CD4-positive, alpha-beta T cell treated with Interleukin-10 for 1 hour (primary cell): Measurements from ENCODE around the gene GRIK4.

ENCODE experiments used
- DNase-seq: peaks from one replicate; pipeline ENCODE4 v3.0.0-alpha.2; 2020

The GRIK4 gene

DNA sequence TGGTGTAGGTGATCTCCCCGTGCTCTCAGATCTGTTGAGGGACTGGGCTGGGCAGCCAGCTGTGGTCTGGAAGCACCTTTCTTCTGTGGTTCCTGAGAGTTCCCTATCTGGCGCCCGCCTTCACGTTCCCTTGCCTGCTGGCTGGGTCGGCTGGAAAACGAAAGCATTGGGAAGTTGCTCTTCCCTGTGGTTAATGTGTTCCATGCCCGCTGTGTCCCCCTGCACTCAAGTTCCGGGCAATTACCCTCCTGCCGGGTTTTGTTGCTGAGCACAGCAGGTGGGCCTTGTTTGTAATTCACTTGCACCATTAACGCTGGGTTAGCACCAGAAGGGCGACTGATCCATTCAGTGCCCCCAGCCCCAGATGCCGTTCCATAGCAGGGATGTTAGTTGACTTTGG, 134.1 kb downstream of the GRIK4 start:
- DNase-seq, result no peak

DNA sequence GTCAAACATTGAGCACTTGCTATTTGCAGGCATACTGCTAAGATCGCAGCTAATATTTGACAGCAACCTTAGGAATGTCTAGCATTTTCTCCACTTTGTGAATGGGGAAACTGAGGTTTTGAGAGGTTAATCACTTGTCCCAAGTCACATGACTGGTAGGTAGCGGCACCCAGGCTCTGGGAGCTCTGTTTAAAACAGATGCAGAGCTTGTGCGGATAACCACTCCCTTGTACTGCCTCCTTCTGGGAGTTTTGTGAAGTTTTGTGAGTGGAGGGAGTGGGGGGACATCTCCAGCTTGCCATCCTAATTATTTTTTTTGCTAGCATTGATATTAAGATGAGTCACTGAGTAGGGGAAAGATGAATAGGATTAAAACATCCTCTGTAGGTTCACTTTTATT, 134.7 kb downstream of the GRIK4 start:
- no peak for DNase-seq

- DNase-seq, result no peak
Measured at GRCh38 chr11:120647681-120648080, 136.1 kb downstream of the GRIK4 start.

- no peak for DNase-seq
Measured at GRCh38 chr11:120648771-120649170, 137.2 kb downstream of the GRIK4 start.

GRCh38 chr11:120649316-120649715, 137.8 kb downstream of the GRIK4 start:
- DNase-seq, result no peak

DNA sequence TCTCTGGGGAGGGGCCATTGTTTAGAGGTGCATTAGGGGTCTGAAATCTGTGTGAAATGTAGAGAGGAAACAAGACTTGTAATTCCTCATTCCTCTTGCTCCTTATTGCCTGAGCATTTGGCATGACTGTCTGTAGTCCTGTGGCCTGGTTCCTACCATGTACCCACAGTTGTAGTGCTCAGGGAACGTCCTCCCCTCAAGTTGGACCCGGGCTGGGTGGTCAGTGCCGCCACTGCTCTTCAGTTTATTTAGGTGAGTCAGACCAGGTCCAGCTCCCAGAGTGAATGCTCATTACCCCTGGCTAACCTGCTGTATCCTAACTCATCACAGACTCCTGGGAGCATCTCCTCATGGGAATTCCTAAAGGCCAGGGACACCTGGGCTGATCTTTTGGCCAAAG, 139.8 kb downstream of the GRIK4 start:
- no peak for DNase-seq

DNA sequence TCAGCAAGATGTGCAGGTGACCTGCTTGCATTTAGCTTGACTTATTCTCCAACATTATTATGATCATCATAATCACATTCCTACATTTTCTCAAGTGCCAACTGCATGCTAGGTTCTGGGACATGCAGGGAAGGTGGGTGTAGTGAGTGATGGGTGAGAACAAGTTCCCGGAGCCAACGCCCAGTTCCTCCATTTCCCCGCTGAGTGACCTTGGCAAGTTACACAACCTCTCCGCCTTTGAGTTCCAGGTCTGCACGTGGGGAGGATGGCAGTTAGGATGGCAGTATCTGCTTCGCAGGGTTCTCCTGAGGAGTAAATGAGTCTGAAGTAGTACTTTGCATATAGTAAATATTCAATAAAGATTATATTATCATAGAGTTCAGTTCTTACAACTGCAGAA, 140.3 kb downstream of the GRIK4 start:
- no peak for DNase-seq

GRCh38 chr11:120652705-120653335, 141.3 kb downstream of the GRIK4 start:
- DNase-seq, result no peak

DNA sequence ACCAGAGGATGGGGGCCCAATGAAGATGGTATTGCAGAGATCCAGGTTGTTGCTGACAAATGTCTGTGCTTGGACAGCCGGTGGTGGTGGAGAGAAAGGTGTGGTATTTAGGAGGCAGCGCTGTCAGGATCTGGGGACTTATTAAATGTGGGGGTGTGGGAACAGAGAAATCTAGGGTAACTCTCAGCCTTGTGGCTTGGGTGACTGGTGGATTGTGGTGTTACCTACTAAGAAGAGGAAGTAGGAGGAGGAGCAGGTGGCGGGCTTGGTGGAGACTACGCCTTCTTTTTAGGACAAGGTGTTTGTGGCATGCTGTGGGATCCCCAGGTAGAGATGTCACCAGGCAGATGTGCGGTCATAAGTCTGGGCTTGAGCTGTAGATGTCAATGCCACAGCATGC, 144.0 kb downstream of the GRIK4 start:
- no peak for DNase-seq

- DNase-seq, result no peak
Measured at GRCh38 chr11:120657306-120658070, 145.9 kb downstream of the GRIK4 start.

DNA sequence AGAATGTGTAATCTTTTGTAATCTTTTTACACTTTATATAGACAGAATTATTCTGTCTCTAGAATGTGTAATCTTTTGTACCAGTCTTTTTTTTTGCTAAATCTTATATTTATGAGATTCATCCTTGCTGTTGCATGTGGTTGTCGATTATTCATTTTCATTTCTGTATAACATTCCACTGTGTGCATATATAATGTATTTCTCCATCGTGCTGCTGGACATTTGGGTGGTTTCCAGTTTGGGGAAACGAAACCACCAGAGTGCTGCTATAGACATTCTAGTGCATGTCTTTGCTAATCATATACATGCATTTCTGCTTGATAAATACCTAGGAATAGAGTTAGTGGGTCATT, 146.5 kb downstream of the GRIK4 start:
- DNase-seq, result no peak

DNA sequence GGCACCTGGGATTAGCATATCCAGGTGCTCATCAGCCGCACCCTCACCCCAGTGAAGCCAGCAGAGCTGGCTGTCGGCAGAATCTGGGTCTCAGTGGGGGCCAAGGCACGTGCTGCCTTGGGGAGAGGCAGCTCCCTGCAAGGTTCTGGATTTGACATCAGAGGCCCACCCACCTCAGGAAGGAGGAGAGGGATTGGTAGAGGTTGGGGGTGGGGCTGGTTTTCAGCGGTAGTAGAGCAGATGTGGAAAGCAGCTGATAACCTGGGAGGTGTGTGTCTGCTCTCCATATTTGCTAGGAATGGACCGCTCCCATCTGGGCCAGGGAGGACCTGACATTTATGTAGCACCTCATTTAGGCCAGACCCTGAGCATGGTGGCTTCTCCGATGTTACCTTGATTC, 147.5 kb downstream of the GRIK4 start:
- no peak for DNase-seq

DNA sequence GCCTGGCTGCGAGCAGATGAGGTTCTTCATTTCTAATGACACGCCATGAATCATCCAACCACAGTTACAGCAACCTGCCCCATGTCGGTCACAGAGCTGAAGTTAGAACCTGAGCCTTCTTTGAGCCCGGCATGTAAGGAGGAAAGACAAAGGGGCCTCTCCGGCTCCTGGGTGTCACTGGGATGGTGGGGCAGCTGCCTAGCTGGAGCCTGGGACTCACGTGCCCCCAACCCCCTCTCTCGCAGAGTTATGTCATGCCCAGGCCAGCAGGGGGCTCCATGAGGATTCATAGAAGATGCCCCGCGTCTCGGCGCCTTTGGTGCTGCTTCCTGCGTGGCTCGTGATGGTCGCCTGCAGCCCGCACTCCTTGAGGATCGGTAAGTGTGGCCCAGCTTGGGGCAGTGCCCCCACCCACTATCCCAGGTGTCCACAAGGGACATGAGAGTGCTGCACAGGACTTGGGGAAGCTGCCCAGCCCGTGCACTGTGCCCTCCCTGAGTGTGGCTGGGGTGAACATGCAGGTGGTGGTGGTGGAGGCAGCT, 148.5 kb downstream of the GRIK4 start:
- DNase-seq, result peak; percentile 1

- no peak for DNase-seq
Measured at GRCh38 chr11:120662071-120662676, 150.6 kb downstream of the GRIK4 start.

DNA sequence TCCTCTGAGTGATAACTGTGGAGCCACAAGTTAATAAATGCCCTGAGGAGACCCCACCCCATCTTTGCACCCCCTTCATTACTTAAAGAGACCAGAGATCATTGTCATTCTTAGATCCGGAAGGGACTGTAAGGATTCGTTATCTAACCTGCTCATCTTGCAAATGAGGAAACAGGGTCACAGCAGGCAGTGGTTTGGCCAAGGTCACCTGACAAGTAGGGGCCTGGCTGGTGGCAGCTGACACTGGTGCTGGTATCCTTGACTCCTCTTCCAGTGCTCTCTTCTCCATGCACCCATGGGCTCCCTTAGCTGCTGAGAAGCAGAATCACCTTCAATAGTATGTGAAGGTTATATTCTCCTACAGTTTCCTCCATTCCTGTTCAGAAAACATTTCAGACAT, 151.6 kb downstream of the GRIK4 start:
- no peak for DNase-seq

- DNase-seq, result no peak
Measured at GRCh38 chr11:120666121-120666639, 154.6 kb downstream of the GRIK4 start.

DNA sequence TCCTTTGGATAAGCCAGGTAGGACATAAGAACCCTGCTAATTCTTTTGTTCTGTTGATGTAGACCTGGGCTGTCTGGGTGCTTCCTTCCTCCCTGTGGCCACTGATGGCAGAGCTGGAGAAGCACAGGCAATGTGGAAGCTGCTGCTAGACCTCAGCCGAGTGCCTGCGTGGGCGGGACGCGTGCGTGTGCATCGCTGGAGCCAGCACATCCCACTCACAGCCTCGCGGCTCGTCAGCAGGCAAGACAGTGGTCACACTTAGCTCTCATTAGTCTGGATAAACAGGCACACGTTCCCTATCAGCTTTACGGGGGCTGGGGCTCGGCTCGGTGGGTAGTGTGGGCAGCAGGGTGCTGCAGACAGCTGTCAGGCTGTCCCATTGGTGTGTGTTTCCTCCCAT, 155.7 kb downstream of the GRIK4 start:
- no peak for DNase-seq

DNA sequence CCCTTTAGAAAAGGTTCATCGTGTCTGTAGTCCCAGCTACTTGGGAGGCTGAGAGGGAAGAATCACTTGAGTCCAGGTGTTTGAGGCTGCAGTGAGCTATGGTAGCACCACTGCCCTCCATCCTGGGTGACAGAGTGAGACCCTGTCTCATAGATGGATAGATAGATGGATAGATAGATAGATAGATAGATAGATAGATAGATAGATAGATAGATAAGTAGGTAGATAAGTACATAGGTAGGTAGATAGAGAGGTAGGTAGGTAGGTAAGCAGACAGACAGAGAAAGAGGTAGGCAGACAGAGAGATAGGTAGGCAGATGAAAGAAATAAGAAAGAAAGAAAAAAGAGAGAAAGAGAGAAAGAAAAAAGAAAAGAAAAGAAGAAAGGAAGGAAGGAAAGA, 156.4 kb downstream of the GRIK4 start:
- no peak for DNase-seq

GRCh38 chr11:120668537-120668936, 157.0 kb downstream of the GRIK4 start:
- no peak for DNase-seq

DNA sequence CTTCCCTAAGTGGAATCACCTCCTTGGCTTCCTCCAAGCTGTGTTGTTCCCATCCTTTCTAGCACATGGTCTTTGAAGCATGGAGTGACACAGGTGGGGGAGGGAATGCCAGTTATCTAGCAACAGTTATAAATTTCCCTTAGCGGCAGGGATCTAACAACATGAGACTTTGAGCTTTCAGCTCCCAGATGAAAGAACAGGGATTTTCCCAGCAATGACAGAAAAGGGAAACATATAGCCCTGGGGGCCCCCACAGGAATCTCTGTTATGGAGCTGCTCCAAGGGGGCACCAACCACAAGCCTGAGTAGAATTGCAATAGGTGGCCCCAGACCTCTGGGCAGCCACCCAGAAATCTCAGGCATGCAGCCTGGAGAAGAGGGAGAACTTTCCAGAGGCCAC, 163.0 kb downstream of the GRIK4 start:
- DNase-seq, result no peak

DNA sequence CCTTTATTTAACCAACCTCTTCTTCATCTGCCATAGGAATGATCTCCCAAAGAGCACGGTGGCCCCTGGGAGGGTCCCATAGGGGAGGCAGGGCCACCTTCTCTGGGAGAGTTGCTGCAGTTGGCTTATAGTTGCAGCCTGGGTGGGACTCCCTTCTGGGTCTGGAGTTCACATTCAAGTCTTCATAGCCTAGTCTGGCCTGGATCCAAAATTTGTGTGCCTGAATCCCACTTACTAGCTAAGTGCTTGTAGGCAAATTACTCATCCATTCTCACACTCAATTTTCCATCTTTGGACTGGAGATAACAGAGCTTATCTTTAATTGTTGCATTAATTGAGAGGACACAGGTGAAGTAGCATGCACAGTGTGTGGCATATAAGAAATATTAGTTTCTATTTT, 163.6 kb downstream of the GRIK4 start:
- no peak for DNase-seq

GRCh38 chr11:120676991-120677390, 165.4 kb downstream of the GRIK4 start:
- DNase-seq, result no peak

GRCh38 chr11:120680322-120680721, 168.8 kb downstream of the GRIK4 start:
- DNase-seq, result no peak
